Loucy (cell line): ENCODE data around the gene CNOT6.

Experiments
- H2AFZ ChIP-seq: fragments of 200-600 bp; sonication (generic); 2 replicates; pipeline ENCODE4 v1.6.0; 2016; ENCODE audit warnings: antibody characterized with exemption, mild to moderate bottlenecking, low read length, moderate library complexity
- H3F3A ChIP-seq: fragments of 200-600 bp; 2 replicates; pipeline ENCODE4 v1.6.0; 2016; ENCODE audit warnings: antibody characterized with exemption, low read depth, mild to moderate bottlenecking
- H3K27me3 ChIP-seq: fragments of 200-600 bp; sonication (generic); 2 replicates; pipeline ENCODE4 v1.6.1; 2014; ENCODE audit warnings: low read length, mild to moderate bottlenecking; ENCODE audit not compliant: insufficient read depth, poor library complexity, severe bottlenecking
- H3K36me3 ChIP-seq: fragments of 200-600 bp; sonication (generic); 2 replicates; pipeline ENCODE4 v1.6.1; 2016; ENCODE audit warnings: low read length; ENCODE audit not compliant: insufficient read depth
- H3K4me1 ChIP-seq: fragments of 200-600 bp; sonication (generic); 2 replicates; pipeline ENCODE4 v1.5.1; 2014; ENCODE audit warnings: low read length, mild to moderate bottlenecking; ENCODE audit not compliant: insufficient read depth, poor library complexity, severe bottlenecking
- H3K4me2 ChIP-seq: fragments of 200-600 bp; sonication (generic); 2 replicates; pipeline ENCODE4 v1.6.0; 2014; ENCODE audit warnings: antibody characterized with exemption, low read length, low read depth, mild to moderate bottlenecking; ENCODE audit not compliant: poor library complexity, severe bottlenecking
- H3K4me3 ChIP-seq: fragments of 200-600 bp; sonication (generic); 2 replicates; pipeline ENCODE4 v1.5.1; 2014; ENCODE audit warnings: low read length, mild to moderate bottlenecking, mixed read lengths; ENCODE audit not compliant: poor library complexity, severe bottlenecking
- H3K79me2 ChIP-seq: fragments of 200-600 bp; sonication (generic); 2 replicates; pipeline ENCODE4 v1.6.1; 2014; ENCODE audit warnings: low read length; ENCODE audit not compliant: insufficient read depth
- H3K9ac ChIP-seq: fragments of 200-600 bp; sonication (generic); 2 replicates; pipeline ENCODE4 v1.6.0; 2014; ENCODE audit warnings: mild to moderate bottlenecking, low read depth, low read length, moderate library complexity; ENCODE audit not compliant: poor library complexity, severe bottlenecking
- H3K9me2 ChIP-seq: fragments of 200-600 bp; sonication (generic); replicated peaks from 2 replicates; pipeline ENCODE4 v1.6.1; 2016; ENCODE audit warnings: low read depth, low read length, mixed read lengths
- H3K9me3 ChIP-seq: fragments of 200-600 bp; sonication (generic); 2 replicates; pipeline ENCODE4 v1.6.1; 2014; ENCODE audit warnings: mild to moderate bottlenecking, antibody characterized with exemption, low read length, low read depth; ENCODE audit not compliant: insufficient read depth
- H4K20me1 ChIP-seq: fragments of 200-600 bp; sonication (generic); 2 replicates; pipeline ENCODE4 v1.6.0; 2014; ENCODE audit warnings: antibody characterized with exemption, low read length, mild to moderate bottlenecking; ENCODE audit not compliant: insufficient read depth, poor library complexity, severe bottlenecking
- CTCF ChIP-seq: fragments of 200-600 bp; sonication (generic); conservative IDR thresholded peaks from 2 replicates; pipeline ENCODE4 v1.5.1; 2014; ENCODE audit warnings: mild to moderate bottlenecking, antibody characterized with exemption, low read length
- EZH2phosphoT487 ChIP-seq: fragments of 200-600 bp; IDR thresholded peaks from 2 replicates; pipeline ENCODE4 v1.6.1; 2018; ENCODE audit warnings: antibody characterized with exemption, mild to moderate bottlenecking, moderate library complexity, borderline replicate concordance

Gene CNOT6

GRCh38 chr5:180586870-180587269 is 92.7 kb downstream of the CNOT6 start:
- no peak for TF ChIP-seq EZH2phosphoT487
- Histone ChIP-seq H3K4me2 (no peak overlapping the region), H3F3A (no peaks in the 10 kb centered on the region), H4K20me1 (no peaks in the 10 kb centered on the region), H3K36me3 (no peaks in the 10 kb centered on the region), H2AFZ (no peak overlapping the region), H3K9ac (no peak overlapping the region), H3K9me2 (no peaks in the 10 kb centered on the region), H3K4me1 (no peaks in the 10 kb centered on the region), H3K27me3 (no peaks in the 10 kb centered on the region), H3K4me3 (no peak overlapping the region), H3K9me3 (no peaks in the 10 kb centered on the region), H3K79me2 (no peaks in the 10 kb centered on the region)

GRCh38 chr5:180589771-180590542 is 95.8 kb downstream of the CNOT6 start:
- no peaks in the 10 kb centered on the region for H3K79me2 ChIP-seq
- H3K4me2 ChIP-seq = no peak overlapping the region
- H3K9ac ChIP-seq = no peak overlapping the region
- H3K9me2 ChIP-seq = no peaks in the 10 kb centered on the region
- H3K9me3 ChIP-seq = no peaks in the 10 kb centered on the region
- no peaks in the 10 kb centered on the region for H3K36me3 ChIP-seq
- H3F3A ChIP-seq = no peaks in the 10 kb centered on the region
- no peak overlapping the region for H2AFZ ChIP-seq
- H4K20me1 ChIP-seq = no peaks in the 10 kb centered on the region
- no peaks in the 10 kb centered on the region for H3K27me3 ChIP-seq
- H3K4me3 ChIP-seq = peak overlapping the region; percentile 17
- H3K4me1 ChIP-seq = no peaks in the 10 kb centered on the region
- TF ChIP-seq EZH2phosphoT487 (no peak), CTCF (no peak)

- Histone ChIP-seq H3F3A (no peaks in the 10 kb centered on the region), H3K4me1 (no peaks in the 10 kb centered on the region), H3K9me3 (no peaks in the 10 kb centered on the region), H3K36me3 (no peaks in the 10 kb centered on the region), H3K79me2 (no peaks in the 10 kb centered on the region), H4K20me1 (no peaks in the 10 kb centered on the region), H3K4me3 (peak overlapping the region; percentile 17), H3K4me2 (no peak overlapping the region), H2AFZ (no peak overlapping the region), H3K9me2 (no peaks in the 10 kb centered on the region), H3K9ac (no peak overlapping the region), H3K27me3 (no peaks in the 10 kb centered on the region)
- TF ChIP-seq EZH2phosphoT487 (no peak), CTCF (no peak)
Observed at GRCh38 chr5:180590543-180591310, 96.5 kb downstream of the CNOT6 start.
